CD8-positive, alpha-beta memory T cell (primary cell): ENCODE data around the gene ALAS1. TPM values are rescaled to one million over a fixed set of nuclear protein-coding genes. Genes with fewer than 3 reads are reported as not detected.

Source experiments
- CTCF ChIA-PET: fragments of 350-600 bp; sonication (Branson Sonifier 250); formaldehyde crosslinking; loops from one replicate; lab custom pipeline; 2021; ENCODE audit warnings: antibody characterized with exemption; lab: Charles Lee
- POLR2A ChIA-PET: fragments of 350-600 bp; sonication (Branson Sonifier 250); formaldehyde crosslinking; loops from one replicate; lab custom pipeline; 2021; ENCODE audit warnings: antibody characterized with exemption; lab: Charles Lee
- DNase-seq, 5 donors: peaks; one replicate each; pipeline versions ENCODE4 v3.0.0 to v3.0.0-alpha.2; 2020 to 2022; ENCODE audit warnings: mixed read lengths in 1 of 5
- H3K27ac ChIP-seq: one replicate; pipeline ENCODE4 v1.7.0; 2013; ENCODE audit warnings: low read depth, mild to moderate bottlenecking, low read length, moderate library complexity
- H3K27me3 ChIP-seq: 2 replicates; pipeline ENCODE4 v1.7.0; 2013; ENCODE audit warnings: low read length, mild to moderate bottlenecking; ENCODE audit not compliant: insufficient read depth, poor library complexity, severe bottlenecking
- H3K36me3 ChIP-seq: 2 replicates; pipeline ENCODE4 v1.7.0; 2013; ENCODE audit warnings: mild to moderate bottlenecking, low read length, moderate library complexity; ENCODE audit not compliant: insufficient read depth
- H3K4me1 ChIP-seq: 2 replicates; pipeline ENCODE4 v1.7.0; 2013; ENCODE audit warnings: mild to moderate bottlenecking, low read length, moderate library complexity; ENCODE audit not compliant: insufficient read depth
- H3K4me3 ChIP-seq: 2 replicates; pipeline ENCODE4 v1.7.0; 2013; ENCODE audit warnings: mild to moderate bottlenecking, low read length
- H3K9me3 ChIP-seq: 2 replicates; pipeline ENCODE4 v1.7.0; 2013; ENCODE audit warnings: mild to moderate bottlenecking, low read length
- H3K27ac Mint-ChIP-seq, 8 donors: one replicate each; pipeline ENCODE4 v1.8.0; 2020 to 2021; ENCODE audit warnings: mixed read lengths in 8 of 8, mild to moderate bottlenecking in 6 of 8, inconsistent platforms in 3 of 8, moderate library complexity in 3 of 8
- H3K27me3 Mint-ChIP-seq, 2 donors: one replicate each; pipeline ENCODE4 v1.8.0; 2020 to 2021; ENCODE audit warnings: mixed read lengths in 2 of 2, mild to moderate bottlenecking in 1 of 2, moderate library complexity in 1 of 2
- H3K36me3 Mint-ChIP-seq, 3 donors: one replicate each; pipeline ENCODE4 v1.8.0; 2020 to 2021; ENCODE audit warnings: mixed read lengths in 3 of 3, inconsistent platforms in 1 of 3, mild to moderate bottlenecking in 1 of 3
- H3K4me1 Mint-ChIP-seq, 3 donors: one replicate each; pipeline ENCODE4 v1.8.0; 2020 to 2021; ENCODE audit warnings: mixed read lengths in 3 of 3, inconsistent platforms in 1 of 3, mild to moderate bottlenecking in 1 of 3
- H3K4me3 Mint-ChIP-seq, 7 donors: one replicate each; pipeline ENCODE4 v1.8.0; 2020 to 2021; ENCODE audit warnings: mixed read lengths in 7 of 7, mild to moderate bottlenecking in 6 of 7, moderate library complexity in 4 of 7, inconsistent platforms in 2 of 7
- H3K9me3 Mint-ChIP-seq, 5 donors: one replicate each; pipeline ENCODE4 v1.8.0; 2020 to 2022; ENCODE audit warnings: mixed read lengths in 5 of 5, mild to moderate bottlenecking in 3 of 5, moderate library complexity in 2 of 5, inconsistent platforms in 1 of 5
- polyA plus RNA-seq: library from polyadenylated mRNA; unstranded; fragments of 300-500 nt; fragmentation: Illumina TruSeq; gene quantifications from one replicate; pipeline ENCODE4 v1.2.3, GENCODE V29; 2021
- total RNA-seq, 2 experiments: library from RNA; stranded (reverse); gene quantifications; one replicate each; pipeline ENCODE4 v1.2.3, GENCODE V29; 2021

ALAS1 gene
- total and polyA plus RNA-seq, 3 experiments from 2014 or later: 32.9 to 73.0 (median 72.2) TPM

GRCh38 chr3:52204337-52205073 lies 6.5 kb downstream of the ALAS1 start:
- Mint-ChIP-seq H3K27ac (peak overlapping the region in 5 of 8 donors; percentile 5 to 73 (median 7)), H3K36me3 (peaks cover 14 to 85% (median 30%) of the 10 kb centered on the region in 3 donors), H3K9me3 (no peaks in the 10 kb centered on the region), H3K4me1 (peaks cover 16 to 41% (median 27%) of the 10 kb centered on the region in 3 donors), H3K27me3 (no peaks in the 10 kb centered on the region), H3K4me3 (peak overlapping the region in 2 of 7 donors; percentile 34 to 61)
- CTCF ChIA-PET: interaction anchor here (2.6 to 4.3 kb wide), 2 partner anchors 16 to 135 kb away, joined by 6 to 22 read pairs; no protein-coding TSS in a partner anchor
- Histone ChIP-seq H3K36me3 (peaks cover 66% of the 10 kb centered on the region), H3K9me3 (no peaks in the 10 kb centered on the region), H3K27ac (no peak overlapping the region), H3K4me1 (peaks cover 10% of the 10 kb centered on the region), H3K27me3 (no peaks in the 10 kb centered on the region), H3K4me3 (no peak overlapping the region)
- POLR2A ChIA-PET: no interaction called here
- no peak for DNase-seq

DNA sequence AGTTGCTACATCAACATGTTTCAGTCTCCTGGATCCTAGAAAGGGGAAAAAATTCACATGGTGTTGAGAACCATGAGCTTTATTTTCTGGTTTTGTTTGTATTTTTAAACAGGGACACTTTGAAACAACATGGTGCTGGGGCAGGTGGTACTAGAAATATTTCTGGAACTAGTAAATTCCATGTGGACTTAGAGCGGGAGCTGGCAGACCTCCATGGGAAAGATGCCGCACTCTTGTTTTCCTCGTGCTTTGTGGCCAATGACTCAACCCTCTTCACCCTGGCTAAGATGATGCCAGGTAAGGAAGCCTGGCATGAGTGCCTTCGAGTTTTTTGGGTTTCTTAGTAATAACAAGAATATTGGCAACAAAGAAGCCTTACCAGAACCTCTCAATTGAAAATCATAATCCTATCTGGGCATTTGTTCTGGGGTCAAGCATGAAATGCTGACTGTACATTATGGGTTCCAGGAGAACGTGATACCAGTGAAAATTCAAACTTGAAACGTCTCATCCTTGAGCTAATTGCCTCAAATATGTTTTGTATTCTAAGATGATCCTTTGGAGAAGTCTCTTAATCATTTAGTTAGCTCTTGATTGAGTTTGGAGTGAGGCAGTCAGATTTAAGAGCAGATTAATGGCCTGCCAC lies 7.9 kb downstream of the ALAS1 start:
- H3K27me3 Mint-ChIP-seq: no peaks in the 10 kb centered on the region
- Histone ChIP-seq H3K36me3 (peaks cover 78% of the 10 kb centered on the region), H3K4me3 (no peak overlapping the region), H3K27ac (no peak overlapping the region), H3K4me1 (peaks cover 9% of the 10 kb centered on the region), H3K27me3 (no peaks in the 10 kb centered on the region), H3K9me3 (no peaks in the 10 kb centered on the region)
- peaks cover 14 to 97% (median 31%) of the 10 kb centered on the region in 3 donors for H3K36me3 Mint-ChIP-seq
- no peak overlapping the region for H3K4me3 Mint-ChIP-seq
- DNase-seq: no peak
- peaks cover 10 to 31% (median 16%) of the 10 kb centered on the region in 3 donors for H3K4me1 Mint-ChIP-seq
- POLR2A ChIA-PET: no interaction called here
- no peaks in the 10 kb centered on the region for H3K9me3 Mint-ChIP-seq
- CTCF ChIA-PET: interaction anchor here (4.3 kb wide), 1 partner anchor 15 kb away, joined by 22 read pairs; no protein-coding TSS in a partner anchor
- H3K27ac Mint-ChIP-seq: peak overlapping the region in 3 of 8 donors; percentile 22 to 61 (median 42)

DNA sequence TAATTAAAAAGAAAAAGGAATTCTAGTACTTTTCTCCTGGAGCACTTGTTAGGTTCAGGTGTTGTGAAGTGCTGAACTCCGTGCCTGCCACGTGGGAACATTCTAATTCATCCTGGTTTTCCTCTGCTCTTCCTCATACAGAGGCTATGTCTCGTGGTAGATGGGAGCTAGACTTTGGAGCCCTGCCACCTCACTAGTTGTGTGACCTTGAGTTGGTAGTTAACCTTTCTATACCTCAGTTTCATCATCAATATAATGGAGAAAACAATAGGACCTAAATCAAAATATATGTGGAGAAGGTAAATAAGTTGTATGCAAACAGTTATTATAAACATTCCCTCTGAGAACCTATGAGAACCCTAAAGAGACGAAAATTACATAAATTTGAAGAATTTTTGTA lies 10.6 kb downstream of the ALAS1 start:
- DNase-seq: no peak
- CTCF ChIA-PET: interaction anchor here (0.9 to 4.4 kb wide), 3 partner anchors 12 to 23 kb away, joined by 3 to 25 read pairs (median 5); no protein-coding TSS in a partner anchor
- H3K36me3 ChIP-seq: peaks cover 90% of the 10 kb centered on the region
- H3K4me1 Mint-ChIP-seq: peaks cover 0 to 8% (median 2%) of the 10 kb centered on the region in 3 donors
- H3K4me1 ChIP-seq: no peaks in the 10 kb centered on the region
- no peaks in the 10 kb centered on the region for H3K27me3 Mint-ChIP-seq
- no peaks in the 10 kb centered on the region for H3K9me3 ChIP-seq
- no peak overlapping the region for H3K27ac Mint-ChIP-seq
- POLR2A ChIA-PET: interaction anchor here (1.2 kb wide), 1 partner anchor 8 kb away, joined by 3 read pairs; no protein-coding TSS in a partner anchor
- H3K4me3 Mint-ChIP-seq: no peak overlapping the region
- H3K9me3 Mint-ChIP-seq: no peaks in the 10 kb centered on the region
- H3K36me3 Mint-ChIP-seq: peaks cover 16 to 96% (median 39%) of the 10 kb centered on the region in 3 donors
- H3K27me3 ChIP-seq: no peaks in the 10 kb centered on the region
- H3K4me3 ChIP-seq: no peak overlapping the region
- no peak overlapping the region for H3K27ac ChIP-seq

DNA sequence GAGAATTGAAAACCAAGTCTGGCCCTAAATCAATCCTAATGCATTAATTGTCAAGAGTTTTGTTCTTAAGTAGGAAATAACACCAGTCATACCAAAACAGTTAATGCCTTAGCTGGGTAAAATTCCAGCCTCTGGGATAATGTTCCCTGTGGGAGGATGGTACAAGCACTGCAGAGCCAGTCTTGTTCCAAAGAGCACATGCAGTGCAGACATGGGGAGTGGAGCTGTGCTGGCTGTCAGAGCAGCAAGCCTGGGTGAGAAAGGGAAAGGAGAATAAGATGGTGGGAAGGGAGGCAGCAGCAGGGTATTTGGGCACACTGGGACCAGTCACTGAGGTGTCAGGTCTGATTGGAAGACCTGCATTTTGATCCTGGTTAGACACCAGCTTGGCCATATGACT lies 12.1 kb downstream of the ALAS1 start:
- H3K27me3 ChIP-seq: no peaks in the 10 kb centered on the region
- ChIA-PET POLR2A (no interaction called here), CTCF (interaction anchor here (0.6 to 4.4 kb wide), 5 partner anchors 10 to 187 kb away, joined by 3 to 25 read pairs (median 3); no protein-coding TSS in a partner anchor)
- H3K9me3 Mint-ChIP-seq: no peaks in the 10 kb centered on the region
- H3K4me1 Mint-ChIP-seq: peaks cover 2 to 8% (median 7%) of the 10 kb centered on the region in 3 donors
- H3K36me3 Mint-ChIP-seq: peaks cover 19 to 96% (median 39%) of the 10 kb centered on the region in 3 donors
- DNase-seq: no peak
- peaks cover 78% of the 10 kb centered on the region for H3K36me3 ChIP-seq
- H3K9me3 ChIP-seq: no peaks in the 10 kb centered on the region
- H3K4me3 ChIP-seq: no peak overlapping the region
- H3K4me1 ChIP-seq: no peaks in the 10 kb centered on the region
- no peak overlapping the region for H3K4me3 Mint-ChIP-seq
- H3K27ac Mint-ChIP-seq: peak overlapping the region in 3 of 8 donors; percentile 17 to 85 (median 32)
- no peaks in the 10 kb centered on the region for H3K27me3 Mint-ChIP-seq
- H3K27ac ChIP-seq: no peak overlapping the region

- peaks cover 21 to 96% (median 41%) of the 10 kb centered on the region in 3 donors for H3K36me3 Mint-ChIP-seq
- H3K27ac Mint-ChIP-seq: peak overlapping the region in 1 of 8 donors; percentile 23
- POLR2A ChIA-PET: no interaction called here
These were observed 12.6 kb downstream of the ALAS1 start for GRCh38 chr3:52210550-52211046.

GRCh38 chr3:52211268-52211891 lies 13.4 kb downstream of the ALAS1 start:
- no peak overlapping the region for H3K27ac ChIP-seq

More at GRCh38 chr3:52210550-52211046, 12.6 kb downstream of the ALAS1 start:
- Mint-ChIP-seq H3K4me1 (peaks cover 6 to 13% (median 12%) of the 10 kb centered on the region in 3 donors), H3K9me3 (no peaks in the 10 kb centered on the region), H3K4me3 (no peak overlapping the region), H3K27me3 (no peaks in the 10 kb centered on the region)
- no peak overlapping the region for H3K4me3 ChIP-seq
- no peaks in the 10 kb centered on the region for H3K27me3 ChIP-seq
- no peak for DNase-seq
- peaks cover 72% of the 10 kb centered on the region for H3K36me3 ChIP-seq
- CTCF ChIA-PET: interaction anchor here (0.6 to 4.4 kb wide), 5 partner anchors 10 to 188 kb away, joined by 3 to 25 read pairs (median 3); no protein-coding TSS in a partner anchor
- no peaks in the 10 kb centered on the region for H3K4me1 ChIP-seq
- no peaks in the 10 kb centered on the region for H3K9me3 ChIP-seq
- no peak overlapping the region for H3K27ac ChIP-seq

GRCh38 chr3:52213005-52213404 lies 15.0 kb downstream of the ALAS1 start:
- H3K4me3 ChIP-seq: no peak overlapping the region
- H3K9me3 ChIP-seq: no peaks in the 10 kb centered on the region
- no peak overlapping the region for H3K27ac ChIP-seq
- peaks cover 18 to 81% (median 31%) of the 10 kb centered on the region in 3 donors for H3K36me3 Mint-ChIP-seq
- no peaks in the 10 kb centered on the region for H3K27me3 Mint-ChIP-seq
- no peaks in the 10 kb centered on the region for H3K27me3 ChIP-seq
- ChIA-PET CTCF (interaction anchor here (1.7 to 4.4 kb wide), 2 partner anchors 7 to 19 kb away, joined by 9 to 25 read pairs; no protein-coding TSS in a partner anchor), POLR2A (no interaction called here)
- peaks cover 26 to 31% (median 29%) of the 10 kb centered on the region in 3 donors for H3K4me1 Mint-ChIP-seq
- H3K4me1 ChIP-seq: peaks cover 19% of the 10 kb centered on the region
- H3K36me3 ChIP-seq: peaks cover 53% of the 10 kb centered on the region
- H3K9me3 Mint-ChIP-seq: no peaks in the 10 kb centered on the region
- no peak for DNase-seq
- H3K4me3 Mint-ChIP-seq: no peak overlapping the region
- H3K27ac Mint-ChIP-seq: peak overlapping the region in 2 of 8 donors; percentile 49 to 67

More at GRCh38 chr3:52211268-52211891, 13.4 kb downstream of the ALAS1 start:
- CTCF ChIA-PET: interaction anchor here (1.7 to 4.4 kb wide), 2 partner anchors 9 to 20 kb away, joined by 9 to 25 read pairs; no protein-coding TSS in a partner anchor
- Mint-ChIP-seq H3K27me3 (no peaks in the 10 kb centered on the region), H3K36me3 (peaks cover 18 to 91% (median 36%) of the 10 kb centered on the region in 3 donors), H3K4me3 (no peak overlapping the region), H3K27ac (peak overlapping the region in 2 of 8 donors; percentile 23 to 80), H3K4me1 (peaks cover 10 to 17% (median 15%) of the 10 kb centered on the region in 3 donors), H3K9me3 (no peaks in the 10 kb centered on the region)
- no peaks in the 10 kb centered on the region for H3K27me3 ChIP-seq
- H3K4me1 ChIP-seq: peaks cover 2% of the 10 kb centered on the region
- peaks cover 65% of the 10 kb centered on the region for H3K36me3 ChIP-seq
- no peak for DNase-seq
- POLR2A ChIA-PET: no interaction called here
- H3K9me3 ChIP-seq: no peaks in the 10 kb centered on the region
- H3K4me3 ChIP-seq: no peak overlapping the region
